Caki2 (cell line): Measurements from ENCODE around the gene SERP1. TPM values are rescaled to one million over a fixed set of nuclear protein-coding genes. Genes with fewer than 3 reads are reported as not detected.
A peak's percentile ranks its signal among the peaks of the same experiment; 100 is the strongest.
"Not testable (repeated sequence)": the region's sequence is repeated elsewhere in the genome, so short reads cannot be mapped to it uniquely, and the experiment has no call there.

ENCODE experiments used
- DNase-seq: peaks from one replicate; pipeline ENCODE4 v3.0.0-alpha.2; 2015; ENCODE audit warnings: low read depth
- in situ Hi-C: cut with HindIII; loops from 2 replicates; pipeline ENCODE4 v1.10.0; 2016; ENCODE audit warnings: low sequenced_read_pairs, low pct_unique_long_range_greater_than_20kb, mixed read lengths
- total RNA-seq: library from RNA; depleted of rRNA; stranded (reverse); fragments of >200 nt; shearing (Covaris generic); gene quantifications from 2 replicates; pipeline ENCODE4 v1.2.3, GENCODE V29; 2014; ENCODE audit warnings: low replicate concordance; rRNA removed

The SERP1 gene
- total RNA-seq, 1 experiment from 2014 or later: 161 TPM

DNA sequence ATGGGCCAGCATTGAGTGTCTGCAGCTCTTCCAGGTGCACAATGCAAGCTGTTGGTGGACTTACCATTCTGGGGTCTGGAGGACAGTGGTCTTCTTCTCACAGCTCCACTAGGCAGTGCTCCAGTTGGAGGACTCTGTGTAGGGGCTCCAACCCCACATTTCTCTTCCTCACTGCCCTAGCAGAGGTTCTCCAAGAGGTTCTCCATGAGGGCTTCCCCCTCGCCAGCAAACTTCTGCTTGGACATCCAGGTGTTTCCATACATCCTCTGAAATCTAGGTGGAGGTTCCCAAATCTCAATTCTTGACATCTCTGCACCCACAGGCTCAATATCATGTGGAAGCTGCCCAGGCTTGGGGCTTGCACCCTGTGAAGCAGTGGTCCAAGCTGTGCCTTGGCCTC is 45.3 kb downstream of the SERP1 start:
- DNase-seq, in situ Hi-C loops: not testable (repeated sequence)

DNA sequence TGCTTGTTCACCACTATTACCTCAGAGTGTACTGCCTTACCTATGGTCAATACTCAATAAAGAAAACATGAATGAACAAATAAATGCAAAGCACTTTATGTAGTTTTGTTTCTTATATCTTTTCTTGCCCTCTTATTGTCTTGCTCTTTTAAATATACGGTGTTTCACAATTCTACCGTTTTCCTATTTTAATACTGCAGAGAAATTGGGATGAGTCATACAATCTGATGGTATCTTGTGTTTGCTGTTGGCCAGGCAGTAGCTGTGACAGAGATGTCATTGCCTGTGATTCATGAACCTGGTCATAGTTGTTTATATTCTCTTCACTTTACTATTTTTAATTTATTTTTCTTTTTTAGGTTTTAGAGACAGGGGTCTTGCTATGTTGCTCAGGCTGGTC is 48.3 kb downstream of the SERP1 start:
- in situ Hi-C loops: no loop called here
- peak; percentile 53 for DNase-seq

DNA sequence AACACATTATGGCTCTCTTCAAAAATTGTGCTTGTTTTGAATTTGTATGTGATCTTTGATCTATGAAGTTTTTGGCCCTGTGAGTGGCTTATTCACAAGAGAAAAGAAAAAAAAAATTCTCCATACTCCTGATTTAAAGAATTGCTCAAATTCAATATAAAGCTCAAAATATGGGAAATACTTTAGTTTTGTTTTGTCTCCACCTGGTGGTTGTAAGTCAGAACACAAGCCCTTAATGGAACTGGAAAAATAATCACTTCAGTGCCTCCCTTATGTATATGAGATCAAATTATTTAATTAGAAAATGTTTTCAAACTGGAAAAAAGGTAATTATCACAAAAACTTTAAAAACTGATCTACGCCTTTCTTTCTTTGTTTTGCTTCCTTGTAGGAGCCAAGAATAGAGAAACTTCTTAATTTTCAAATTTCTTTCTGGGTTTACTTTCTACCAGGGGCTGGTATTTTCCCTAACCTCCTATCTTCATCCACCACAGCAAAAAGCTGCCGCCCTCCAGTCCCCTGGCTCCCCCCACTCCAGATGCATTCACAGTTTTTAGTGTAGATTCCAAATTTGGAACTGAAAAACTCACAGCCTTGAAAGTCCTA is 50.6 kb downstream of the SERP1 start:
- DNase-seq: peak; percentile 40
- in situ Hi-C loops: no loop called here

DNA sequence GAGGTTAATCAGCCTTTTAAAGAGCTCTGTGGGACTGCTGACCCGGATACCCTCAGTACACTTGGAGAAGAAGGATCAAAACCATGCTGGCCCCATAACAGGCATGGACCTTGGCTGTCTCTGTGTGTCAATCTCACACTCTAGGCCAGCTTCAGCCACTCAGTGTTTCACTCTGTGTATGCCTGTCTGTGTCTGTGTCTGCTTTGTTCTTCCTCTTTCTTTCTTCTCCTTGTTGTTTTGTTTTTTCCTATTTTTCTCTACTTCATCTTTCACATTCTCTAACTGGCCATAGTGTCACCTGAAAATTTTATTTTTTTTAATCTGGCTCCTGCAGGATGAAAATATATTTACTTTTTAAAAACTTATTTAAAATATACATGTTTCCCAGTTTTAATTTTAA is 51.1 kb downstream of the SERP1 start:
- DNase-seq: no peak
- in situ Hi-C loops: no loop called here

DNA sequence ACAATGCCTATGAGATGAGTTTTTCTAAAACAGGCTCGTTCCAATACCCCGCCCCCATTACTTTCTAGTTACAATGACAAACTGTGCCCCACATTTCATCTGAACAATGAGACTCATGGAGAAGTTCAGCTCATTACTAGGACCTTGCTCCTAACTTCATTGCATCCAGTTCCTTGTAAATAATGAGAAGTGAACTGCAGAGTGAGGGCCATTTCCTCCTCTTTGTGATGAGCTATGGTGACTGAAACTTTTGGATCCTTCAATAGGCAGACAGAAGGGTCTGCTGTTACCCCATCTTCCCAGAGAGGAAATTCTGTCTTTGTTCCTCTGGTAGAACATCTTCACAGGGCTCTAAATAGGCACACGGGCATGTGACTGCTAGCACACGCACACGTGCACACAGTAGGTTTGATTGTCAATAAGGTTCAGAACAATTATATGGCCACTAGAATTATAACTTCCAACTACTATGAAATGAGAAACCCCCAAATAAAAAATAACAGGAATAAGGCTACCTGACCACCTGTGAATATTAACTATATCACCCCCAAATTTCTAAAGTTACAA is 51.8 kb downstream of the SERP1 start:
- in situ Hi-C loops: no loop called here
- DNase-seq: no peak

Other genes starting within 250 kb of the SERP1 start
- gene TSC22D2, start 138.2 kb downstream of the SERP1 start, total RNA-seq: 4.5 and 6.2 TPM in 2 replicates
- 68.9 and 73.5 TPM in 2 replicates for gene EIF2A, start 291 bp upstream of the SERP1 start, total RNA-seq
- gene SELENOT, start 56.8 kb upstream of the SERP1 start, total RNA-seq: 138 and 189 TPM in 2 replicates
- not detected in 2 replicates for gene ERICH6, start 157.4 kb upstream of the SERP1 start, total RNA-seq
- 20.3 and 65.8 TPM in 2 replicates for gene SIAH2, start 216.7 kb upstream of the SERP1 start, total RNA-seq